PFSK-1 (cell line): Measurements from ENCODE around the gene NCOA3.

Source experiments
- FOXP2 ChIP-seq: optimal IDR thresholded peaks from 2 replicates; pipeline ENCODE3; 2011; ENCODE audit warnings: borderline replicate concordance, control low read depth, inconsistent platforms; ENCODE audit not compliant: insufficient read depth; ENCODE audit errors: extremely low read length, extremely low read depth
- POLR2AphosphoS5 ChIP-seq: IDR thresholded peaks from 2 replicates; pipeline ENCODE4 v1.6.1; 2012; ENCODE audit warnings: low read depth, mild to moderate bottlenecking, control low read depth, low read length, moderate library complexity
- REST ChIP-seq, 2 experiments: IDR thresholded peaks; 2 replicates each; pipeline versions ENCODE4 v1.6.1 to v1.8.0; 2011 to 2012; ENCODE audit warnings: low read depth in 2 of 2, low read length in 2 of 2, control low read depth in 1 of 2, inconsistent platforms in 1 of 2, mild to moderate bottlenecking in 1 of 2, moderate library complexity in 1 of 2; ENCODE audit not compliant: insufficient read depth in 1 of 2
- SIN3A ChIP-seq: IDR thresholded peaks from 2 replicates; pipeline ENCODE4 v1.6.1; 2012; ENCODE audit warnings: mild to moderate bottlenecking, low read length, moderate library complexity, borderline replicate concordance; ENCODE audit not compliant: insufficient read depth
- TAF1 ChIP-seq: IDR thresholded peaks from 2 replicates; pipeline ENCODE4 v1.6.1; 2012; ENCODE audit warnings: low read length, control low read depth, borderline replicate concordance; ENCODE audit not compliant: insufficient read depth

GRCh38 chr20:47534405-47534804 is 32.7 kb downstream of the NCOA3 start:
- TF ChIP-seq REST (IDR thresholded peaks at IDR 0.05; ENCODE audit: insufficient read depth in 1 of 2, low read depth in 2 of 2, low read length in 2 of 2): no peak
- TF ChIP-seq POLR2AphosphoS5: no peak
- no peak for TF ChIP-seq TAF1
- no peak for TF ChIP-seq SIN3A
- no peak for TF ChIP-seq FOXP2
